ENCODE results near the gene ZBED3. TPM values are rescaled to one million over a fixed set of nuclear protein-coding genes. Genes with fewer than 3 reads are reported as not detected.

The ZBED3 gene
- total RNA-seq, 1 experiment from 2014 or later, result 7.0 TPM

- ChIA-PET CTCF (interaction anchor here (0.7 to 2.5 kb wide), 5 partner anchors 47 to 423 kb away, joined by 3 to 14 read pairs (median 3); no protein-coding TSS in a partner anchor), POLR2A (interaction anchor here (0.6 to 2.2 kb wide), 3 partner anchors 47 to 212 kb away, joined by 3 to 9 read pairs (median 3); partner anchors contain the start of genes F2RL1 and ZBED3)
- ATAC-seq, result peak; percentile 98
- peak within 1 kb of the TSS; percentile 90 for H3K4me3 Mint-ChIP-seq
- H3K36me3 Mint-ChIP-seq, result peaks cover 31% of the 10 kb centered on the region
- peak within 1 kb of the TSS; percentile 95 for H3K27ac Mint-ChIP-seq
- peaks cover 45% of the 10 kb centered on the region for H3K27me3 Mint-ChIP-seq (ENCODE audit: low read depth)
- peaks cover 9% of the 10 kb centered on the region for H3K4me1 Mint-ChIP-seq
- DNase-seq (ENCODE audit: low spot score), result peak; percentile 82
- peaks cover 27% of the 10 kb centered on the region for H3K9me3 Mint-ChIP-seq
- 0 out of 2 replicates have a peak, but pooled peaks have one; percentile 67 for TF ChIP-seq NR3C1 (CRISPR knock-in tag; conservative IDR thresholded peaks at IDR 0.05; ENCODE audit: low read depth)
- TF ChIP-seq FOXK1 (CRISPR knock-in tag; IDR thresholded peaks at IDR 0.05), result peak; percentile 78
- TF ChIP-seq PRDM15 (CRISPR knock-in tag; IDR thresholded peaks at IDR 0.05), result no peak
- TF ChIP-seq FOXP1 (CRISPR knock-in tag; IDR thresholded peaks at IDR 0.05; ENCODE audit: borderline replicate concordance), result peak; percentile 89
- no peak for TF ChIP-seq NFATC4 (CRISPR knock-in tag; IDR thresholded peaks at IDR 0.05)
- peak; percentile 47; the same call in 1 of the 2 replicates for TF ChIP-seq HMGXB4 (CRISPR knock-in tag; IDR thresholded peaks at IDR 0.05)
- TF ChIP-seq CDX4 (CRISPR knock-in tag; IDR thresholded peaks at IDR 0.05; ENCODE audit: borderline replicate concordance), result no peak
- no peak for TF ChIP-seq ZNF263 (CRISPR knock-in tag; IDR thresholded peaks at IDR 0.05; ENCODE audit: low read depth)
- no peak for TF ChIP-seq FOXP4 (CRISPR knock-in tag; IDR thresholded peaks at IDR 0.05)
- no peak for TF ChIP-seq ZNF423 (CRISPR knock-in tag; IDR thresholded peaks at IDR 0.05)
- peak; percentile 54; the same call in 1 of the 2 replicates for TF ChIP-seq ATF2 (CRISPR knock-in tag; IDR thresholded peaks at IDR 0.05; ENCODE audit: borderline replicate concordance, low read depth)
- TF ChIP-seq ATF3 (CRISPR knock-in tag; conservative IDR thresholded peaks at IDR 0.05), result no peak
- TF ChIP-seq ZNF532 (CRISPR knock-in tag; IDR thresholded peaks at IDR 0.05; ENCODE audit: borderline replicate concordance), result no peak
- no peak; the same call in 1 of the 2 replicates for TF ChIP-seq ELF4 (CRISPR knock-in tag; IDR thresholded peaks at IDR 0.05; ENCODE audit: low read depth)
- TF ChIP-seq USF2 (CRISPR knock-in tag; IDR thresholded peaks at IDR 0.05), result no peak
- no peak for TF ChIP-seq TEAD4 (CRISPR knock-in tag; IDR thresholded peaks at IDR 0.05)
- TF ChIP-seq HMGA2 (CRISPR knock-in tag; IDR thresholded peaks at IDR 0.05), result no peak
Observed at GRCh38 chr5:77030097-77031071, 56.7 kb downstream of the ZBED3 start, which contains the start of gene AGGF1. Gene AGGF1 (plus strand): TSS chr5:77030404. CDS start chr5:77030767, 363 bp downstream.
